Measurements from ENCODE around the gene PCLAF.
"Not testable (repeated sequence)": the region's sequence is repeated elsewhere in the genome, so short reads cannot be mapped to it uniquely, and the experiment has no call there.

PCLAF gene, protein sequence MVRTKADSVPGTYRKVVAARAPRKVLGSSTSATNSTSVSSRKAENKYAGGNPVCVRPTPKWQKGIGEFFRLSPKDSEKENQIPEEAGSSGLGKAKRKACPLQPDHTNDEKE

DNA sequence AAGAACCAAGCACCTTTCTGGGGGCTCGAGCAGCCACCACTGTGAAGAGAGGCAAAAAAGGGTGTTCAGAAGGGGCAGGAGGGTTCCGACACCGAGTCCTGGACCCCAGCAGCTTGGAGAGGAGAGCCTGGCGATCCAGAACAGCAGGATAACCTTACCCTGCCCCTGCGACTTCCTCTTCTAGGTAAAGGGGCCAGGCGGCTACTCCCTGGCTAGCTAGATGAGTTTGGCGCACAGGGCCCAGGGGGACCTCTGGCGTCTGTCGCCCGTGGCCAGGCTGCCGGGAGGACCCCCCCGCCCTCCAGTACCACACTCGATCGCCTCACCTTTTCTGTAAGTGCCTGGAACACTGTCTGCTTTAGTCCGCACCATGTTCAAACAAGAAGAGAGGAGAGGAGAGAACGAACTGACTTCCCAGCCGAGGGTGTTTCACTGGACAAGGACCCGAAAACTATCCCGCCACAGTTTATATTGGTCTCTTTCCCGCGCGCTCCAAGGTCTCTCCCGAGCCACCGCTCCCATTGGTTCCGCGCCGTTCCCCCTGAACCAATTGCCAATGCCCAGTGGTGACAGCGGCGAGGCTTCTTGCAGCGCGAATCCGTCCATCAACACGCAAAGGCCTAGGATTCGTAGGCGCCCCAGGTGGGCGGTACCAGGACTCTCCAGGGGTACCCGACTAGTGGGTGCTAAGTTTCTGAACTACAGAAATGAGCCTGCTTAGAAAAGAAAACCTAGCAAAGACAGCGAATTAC is at the start of gene PCLAF:
PCLAF (minus strand) TSS at position 442 of the 752 bp plus-strand sequence; CDS start at position 372, 70 bp downstream.
- peak; percentile 99 for DNase-seq

DNA sequence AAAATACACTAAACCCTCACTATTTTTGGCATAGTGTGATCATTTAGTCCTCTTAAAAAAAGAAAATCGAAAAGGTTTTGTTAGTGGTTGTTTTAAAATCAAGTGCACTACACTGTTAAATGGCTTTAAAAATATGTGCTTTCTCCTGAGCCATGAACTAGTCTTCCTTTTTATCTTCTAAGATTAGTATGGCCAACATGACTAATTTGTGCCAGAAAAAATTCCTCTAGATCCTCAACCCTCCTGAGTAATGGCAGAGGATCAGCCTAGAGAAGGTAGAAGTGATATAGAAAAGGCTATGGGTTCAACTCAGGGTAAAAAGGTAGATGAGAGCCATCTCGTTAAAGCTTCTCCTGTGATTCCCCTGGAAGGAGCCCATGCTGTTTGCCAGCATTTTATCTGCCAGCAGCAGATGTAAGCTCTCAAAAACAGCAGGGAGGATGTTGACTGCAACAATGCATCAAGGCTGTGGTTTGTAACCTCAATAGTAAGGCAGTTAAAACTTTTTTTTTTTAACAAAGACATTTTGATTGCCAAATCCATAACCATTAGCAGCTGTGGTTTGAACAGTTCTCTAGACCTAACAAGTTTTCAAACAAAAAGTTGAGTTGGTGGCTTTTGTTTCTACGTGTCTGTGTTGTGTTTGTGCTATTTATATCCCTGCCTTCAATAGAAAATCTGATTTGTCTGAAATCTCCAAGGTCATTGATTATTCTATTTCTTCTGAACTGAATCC is 48.9 kb upstream of the PCLAF start:
- DNase-seq: peak; percentile 55

DNA sequence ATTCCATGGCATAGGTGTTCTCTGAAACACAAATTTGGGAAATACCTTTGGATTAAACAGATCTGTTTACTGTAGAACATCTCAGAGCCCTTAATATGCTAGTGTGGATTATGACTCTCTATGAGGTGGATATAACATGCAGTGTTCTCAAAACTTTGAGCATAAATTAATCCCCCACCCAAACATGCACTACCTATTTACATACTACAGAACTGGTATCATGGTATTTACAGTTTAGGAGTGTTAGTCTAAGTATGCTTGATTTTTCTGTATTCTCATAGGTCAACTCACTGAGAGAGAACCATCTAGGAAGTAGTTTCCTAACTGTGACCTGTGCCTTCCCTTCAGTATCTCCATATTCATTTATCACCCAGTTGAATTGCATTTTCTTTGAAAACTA is 48.2 kb upstream of the PCLAF start:
- DNase-seq: no peak

DNA sequence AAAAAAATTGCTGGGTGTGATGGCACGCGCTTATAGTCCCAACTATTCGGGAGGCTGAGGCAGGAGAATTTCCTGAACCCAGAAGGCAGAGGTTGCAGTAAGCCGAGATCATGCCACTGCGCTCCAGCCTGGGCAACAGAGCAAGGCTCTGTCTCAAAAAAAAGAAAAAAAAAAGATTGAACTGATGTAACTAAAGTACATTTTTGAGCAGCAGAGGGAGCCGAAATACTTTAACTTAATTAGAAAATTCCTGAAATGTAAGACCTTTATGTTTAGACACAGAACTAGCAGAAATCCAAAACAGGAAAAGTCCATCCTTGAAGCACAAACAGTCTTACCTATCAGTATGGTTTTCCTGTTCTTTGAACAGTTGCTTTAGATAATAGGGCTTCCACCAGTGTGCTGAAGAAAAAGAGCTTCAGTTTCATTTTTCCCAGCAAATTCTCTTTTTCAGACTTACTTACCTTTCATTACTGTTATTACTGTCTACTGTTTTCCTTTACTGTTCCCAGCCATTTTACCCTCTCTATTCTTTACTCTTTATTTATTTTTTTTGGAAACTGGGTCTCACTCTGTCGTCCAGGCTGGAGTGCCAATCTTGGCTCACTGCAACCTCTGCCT is 45.7 kb upstream of the PCLAF start:
- no peak for DNase-seq

DNA sequence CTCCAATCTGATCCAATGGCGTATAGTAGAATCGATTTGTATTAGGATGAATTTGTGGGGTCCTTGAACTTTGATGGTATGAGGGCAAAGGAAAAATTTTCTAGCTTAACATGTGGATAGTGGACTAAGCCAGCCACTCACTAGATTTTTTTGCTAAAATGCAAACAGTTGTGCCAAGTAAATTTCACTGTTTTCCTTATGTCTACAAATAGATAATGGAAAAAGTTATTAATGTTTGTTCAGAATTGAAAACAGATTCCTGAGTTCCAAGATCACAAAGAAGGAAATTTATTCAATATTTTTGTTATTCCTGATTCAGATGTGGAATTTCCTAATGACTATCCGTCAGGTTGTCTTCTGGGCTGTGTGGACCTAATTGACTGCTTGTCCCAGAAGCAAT is 44.0 kb upstream of the PCLAF start:
- DNase-seq: no peak

DNA sequence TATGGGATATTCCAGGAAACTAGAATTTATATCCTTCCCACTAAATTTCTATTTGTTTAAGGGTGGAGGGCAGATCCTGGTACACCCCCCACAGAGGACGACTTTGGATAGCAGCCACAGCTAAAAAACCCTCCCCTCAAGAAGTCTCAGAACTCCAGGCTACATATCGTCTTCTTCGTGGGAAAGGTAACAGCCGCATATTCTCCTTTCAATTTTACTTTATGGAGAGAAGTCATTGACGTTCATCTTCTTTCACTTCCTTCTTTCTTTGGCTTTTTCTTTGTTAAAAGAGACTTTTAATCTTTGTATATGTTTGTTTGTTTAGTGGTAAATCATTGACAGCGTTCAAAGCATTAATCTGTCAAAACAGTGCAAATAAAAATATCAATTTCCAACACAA is 42.7 kb upstream of the PCLAF start:
- no peak for DNase-seq

DNA sequence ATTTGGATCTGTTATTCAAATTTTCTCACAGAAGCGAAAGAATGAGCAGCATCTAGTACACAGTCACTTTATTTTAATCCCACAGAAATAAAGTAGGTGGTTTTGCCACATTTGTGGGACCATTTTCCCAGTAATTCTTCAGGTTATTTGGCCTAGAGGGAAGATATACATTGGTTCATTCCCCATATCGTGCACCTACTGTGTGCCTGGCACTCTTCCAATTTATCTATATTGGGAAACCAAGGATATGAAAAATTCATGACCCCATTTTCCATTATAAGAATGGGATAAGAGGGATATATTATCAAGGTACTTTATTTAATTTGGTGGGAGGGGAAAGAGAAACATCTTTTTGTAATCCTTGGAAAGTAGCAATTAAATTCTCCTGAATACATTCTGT is 41.5 kb upstream of the PCLAF start:
- DNase-seq: no peak

DNA sequence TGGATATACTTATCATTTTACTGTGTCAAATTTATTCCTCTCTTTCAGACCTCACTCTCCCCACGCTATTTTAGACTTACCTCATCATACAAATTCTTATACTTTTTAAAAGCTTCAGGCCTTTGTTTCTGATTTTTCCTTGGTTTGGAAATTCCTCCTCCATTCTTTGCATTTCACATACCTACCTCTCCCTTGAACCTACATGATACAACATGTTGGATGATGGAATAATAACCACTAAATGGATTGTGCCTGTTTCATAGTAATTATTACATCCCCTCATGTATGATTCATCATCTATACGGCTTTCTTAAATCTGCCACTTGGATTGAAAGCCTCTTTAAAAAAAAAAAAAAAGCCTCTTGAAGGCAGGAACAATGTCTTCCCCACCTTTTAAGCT is 31.0 kb upstream of the PCLAF start:
- no peak for DNase-seq

DNA sequence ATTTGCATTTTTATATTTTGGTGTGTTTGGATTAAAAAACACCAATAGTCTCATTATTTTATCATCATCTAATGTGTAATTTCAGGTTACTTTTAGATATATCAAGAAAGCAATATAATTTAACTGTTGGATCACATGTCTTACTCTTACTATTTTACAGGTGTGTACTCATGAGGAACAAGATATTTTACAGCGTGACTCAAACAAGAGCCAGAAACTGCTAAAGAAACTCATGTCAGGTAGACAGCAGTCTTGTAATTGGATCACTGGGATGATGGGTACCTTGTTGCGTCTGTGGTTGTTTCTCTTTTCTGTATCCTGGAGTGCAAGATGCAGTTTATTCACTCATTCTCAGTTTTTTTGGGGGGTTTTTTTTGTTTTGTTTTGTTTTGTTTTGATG is 19.3 kb upstream of the PCLAF start:
- no peak for DNase-seq

DNA sequence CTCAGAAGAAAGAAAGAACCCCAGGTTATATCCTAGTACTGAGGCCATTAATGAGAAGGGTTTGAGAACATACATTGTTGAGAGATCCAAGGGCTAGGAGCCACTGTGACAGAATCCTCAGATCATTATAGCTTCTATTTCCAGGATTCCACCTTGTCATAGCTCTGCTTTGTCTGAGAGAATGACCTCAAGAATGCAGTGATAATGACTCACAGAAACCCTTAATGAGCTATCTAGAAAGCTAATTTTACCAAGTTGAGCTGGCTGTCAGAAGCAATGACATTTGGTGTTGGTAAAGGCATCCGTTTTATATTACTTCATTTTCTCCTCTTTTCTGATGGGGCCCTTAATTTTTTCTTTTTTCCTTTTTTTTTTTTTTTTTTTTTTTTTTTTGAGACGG is 17.3 kb upstream of the PCLAF start:
- no peak for DNase-seq

DNA sequence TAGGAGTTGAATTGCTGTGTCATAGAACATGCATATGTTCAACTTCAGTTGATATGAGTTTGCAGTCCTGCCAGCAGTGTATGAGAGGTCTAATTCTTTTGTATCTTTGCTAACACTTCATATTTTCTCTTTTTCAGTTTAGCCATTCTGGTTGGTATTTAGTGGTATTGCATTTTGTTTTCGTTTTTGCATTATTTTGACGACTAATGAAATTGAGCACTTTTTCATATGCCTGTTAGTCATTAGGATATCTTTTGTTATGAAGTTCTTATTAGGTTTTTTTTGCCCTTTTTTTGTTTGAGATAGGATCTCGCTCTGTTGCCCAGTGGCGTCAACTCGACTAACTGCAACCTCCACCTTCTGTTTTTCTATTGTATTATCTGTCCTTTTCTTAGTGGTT is 15.5 kb upstream of the PCLAF start:
- DNase-seq: no peak

DNA sequence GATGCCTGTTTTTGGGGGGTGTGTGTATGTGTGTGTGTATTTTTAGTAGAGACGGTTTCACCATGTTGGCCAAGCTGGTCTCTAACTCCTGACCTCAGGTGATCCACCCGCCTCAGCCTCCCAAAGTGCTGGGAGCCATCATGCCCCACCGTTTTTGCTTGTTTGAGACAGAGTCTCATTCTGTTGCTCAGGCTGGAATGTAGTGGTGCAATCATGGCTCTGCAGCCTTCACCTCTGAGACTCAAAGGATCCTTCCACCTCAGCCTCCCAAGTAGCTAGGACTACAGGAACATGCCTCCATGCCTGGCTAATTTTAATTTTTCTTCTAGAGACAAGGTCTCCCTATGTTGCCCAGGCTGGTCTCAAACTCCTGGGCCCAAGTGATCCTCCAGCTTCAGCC is 11.2 kb upstream of the PCLAF start:
- DNase-seq: not testable (repeated sequence)

DNA sequence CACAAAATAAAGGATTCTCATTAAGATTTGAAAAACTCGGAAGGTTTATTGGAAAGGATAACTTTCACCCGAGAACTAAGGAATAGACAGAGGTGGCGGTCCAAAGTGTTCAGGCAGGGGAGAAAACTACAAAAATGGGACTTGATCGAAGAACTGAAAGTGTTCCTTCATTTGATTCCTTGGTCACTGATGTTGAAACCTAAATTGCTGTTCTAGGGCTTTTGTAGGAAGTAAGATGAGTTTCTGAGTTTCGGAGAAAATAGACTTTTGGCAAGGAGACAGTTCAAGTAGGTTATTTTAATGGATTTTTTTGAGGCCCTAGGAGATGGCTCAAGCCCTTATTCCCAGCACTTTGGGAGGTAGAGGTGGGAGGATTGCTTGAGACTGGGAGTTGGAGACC is 7.8 kb upstream of the PCLAF start:
- DNase-seq: no peak

DNA sequence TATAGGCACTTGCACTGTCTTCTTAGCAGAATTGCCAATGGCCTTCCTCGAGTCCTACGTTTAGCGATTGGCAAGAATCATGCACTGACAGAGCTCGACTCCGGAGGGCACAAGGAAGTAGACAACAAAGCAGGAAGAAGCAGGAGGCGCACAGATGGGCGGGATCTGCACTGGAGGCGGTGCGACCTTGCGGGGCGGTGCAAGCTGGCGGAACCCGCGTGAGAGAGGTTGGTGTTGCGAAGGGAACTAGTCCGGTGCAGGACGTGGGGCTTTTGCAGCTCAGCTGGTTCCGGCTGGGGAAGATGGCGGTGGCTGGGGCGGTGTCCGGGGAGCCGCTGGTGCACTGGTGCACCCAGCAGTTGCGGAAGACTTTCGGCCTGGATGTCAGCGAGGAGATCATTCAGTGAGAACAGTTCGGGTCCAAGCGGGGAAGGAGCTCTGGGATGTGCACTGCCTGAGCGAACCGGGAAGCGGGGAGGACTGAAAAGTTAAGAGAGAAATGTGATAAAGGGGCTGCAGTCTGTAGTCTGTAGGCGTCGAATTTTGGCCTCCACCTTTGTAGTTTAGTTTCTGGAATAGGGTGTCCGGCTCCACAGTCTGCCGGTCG is 6.4 kb upstream of the PCLAF start, which contains the start of gene TRIP4:
TRIP4 (plus strand) TSS at position 275 of the 607 bp plus-strand sequence; CDS start at position 303, 28 bp downstream.
- peak; percentile 99 for DNase-seq

DNA sequence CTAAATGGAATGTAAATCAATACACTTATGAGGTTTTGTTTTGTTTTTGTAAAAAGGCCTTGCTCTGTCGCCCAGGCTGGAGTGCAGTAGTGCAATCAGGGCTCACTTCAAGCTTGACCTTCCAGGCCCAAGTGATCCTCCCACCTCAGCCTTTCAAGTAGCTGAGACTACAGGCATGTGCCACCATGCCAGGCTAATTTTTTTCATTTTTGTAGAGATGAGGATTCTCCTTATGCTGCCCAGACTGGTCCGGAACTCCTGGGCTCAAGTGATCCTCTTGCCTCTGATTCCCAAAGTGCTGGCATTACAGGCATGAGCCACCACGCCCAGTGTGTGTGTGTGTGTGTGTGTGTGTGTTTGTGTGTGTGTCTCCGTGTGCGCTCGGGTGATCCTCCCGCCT is 5.0 kb upstream of the PCLAF start:
- no peak for DNase-seq

DNA sequence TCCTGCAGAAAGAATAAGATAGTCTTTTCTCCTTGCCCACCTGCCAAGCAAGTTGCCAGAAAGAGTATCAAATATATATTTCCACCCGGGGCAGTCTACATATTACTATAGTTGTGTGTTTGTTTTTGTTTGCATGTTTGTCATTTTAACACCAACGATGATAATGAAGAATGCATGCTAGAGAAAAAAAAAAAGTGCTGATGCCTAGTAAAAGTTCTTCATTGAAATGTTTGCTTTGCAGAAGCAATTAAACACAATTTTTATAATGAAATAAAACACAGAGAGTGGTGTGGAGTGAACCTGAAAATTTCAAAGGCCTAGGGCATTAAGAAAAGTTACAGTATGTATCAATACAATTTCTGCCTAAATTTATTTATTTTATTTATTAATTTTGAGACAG is 2.5 kb upstream of the PCLAF start:
- no peak for DNase-seq

DNA sequence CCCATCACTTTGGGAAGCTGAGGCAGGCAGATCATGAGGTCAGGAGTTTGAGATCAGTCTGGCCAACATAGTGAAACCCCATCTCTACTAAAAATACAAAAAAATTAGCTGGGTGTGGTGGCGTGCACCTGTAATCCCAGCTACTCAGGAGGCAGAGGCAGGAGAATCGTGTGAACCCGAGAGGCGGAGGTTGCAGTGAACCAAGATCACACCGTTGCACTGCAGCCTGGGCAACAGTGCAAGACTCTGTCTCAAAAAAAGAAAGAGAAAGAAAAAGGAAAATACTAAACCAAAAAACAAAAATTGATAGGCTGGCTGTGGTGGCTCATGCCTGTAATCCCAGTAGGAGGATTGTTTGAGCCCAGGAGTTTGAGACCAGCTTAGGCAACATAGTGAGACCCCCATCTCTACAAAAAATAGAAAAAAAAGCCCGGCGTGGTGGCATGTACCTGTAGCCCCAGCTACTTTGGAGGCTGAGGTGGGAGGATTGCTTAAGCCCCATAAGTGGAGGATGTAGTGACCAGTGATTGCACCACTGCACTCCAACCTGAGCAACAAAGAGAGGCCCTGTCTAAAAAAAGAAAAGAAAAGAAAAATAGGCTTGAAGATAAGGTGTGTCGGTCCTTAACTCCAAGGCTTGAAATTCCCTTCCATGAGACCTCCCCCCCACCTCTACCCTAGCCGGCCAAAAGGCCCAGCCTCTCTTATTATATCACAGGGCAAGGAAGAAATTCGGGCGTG is 941 bp downstream of the PCLAF start:
- DNase-seq: not testable (repeated sequence)

DNA sequence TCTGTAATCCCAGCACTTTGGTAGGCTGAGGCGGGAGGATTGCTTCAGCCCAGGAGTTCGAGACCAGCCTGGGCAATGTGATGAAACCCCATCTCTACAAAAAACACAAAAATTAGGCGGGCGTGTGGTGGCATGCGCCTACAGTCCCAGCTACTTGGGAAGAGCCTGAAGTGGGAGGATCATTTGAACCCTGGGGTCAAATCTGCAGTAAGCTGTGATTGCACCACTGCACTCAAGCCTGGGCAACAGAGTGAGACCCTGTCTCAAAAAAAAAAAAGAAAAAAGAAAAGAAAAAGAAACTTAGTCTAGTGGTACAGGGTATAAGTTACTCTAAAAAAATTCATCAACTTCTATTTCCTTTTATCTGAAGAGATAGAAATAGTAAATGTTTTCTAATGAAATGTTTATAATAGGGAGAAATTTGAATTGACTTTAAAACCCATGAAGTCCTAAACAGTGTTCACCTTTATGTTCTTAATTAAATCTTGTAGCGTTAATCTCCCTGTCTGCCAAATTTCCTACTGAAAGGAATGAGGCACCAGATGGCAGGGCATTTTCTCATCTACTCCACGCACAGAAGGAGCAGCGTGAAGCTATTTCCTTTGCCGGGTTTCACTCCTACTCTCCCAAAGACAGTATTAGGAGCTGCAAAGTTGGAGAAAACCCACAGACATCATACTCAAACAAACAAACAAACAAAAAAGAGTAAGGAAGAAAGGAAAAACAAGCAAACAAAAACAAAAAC is 1.9 kb downstream of the PCLAF start:
- DNase-seq: no peak

DNA sequence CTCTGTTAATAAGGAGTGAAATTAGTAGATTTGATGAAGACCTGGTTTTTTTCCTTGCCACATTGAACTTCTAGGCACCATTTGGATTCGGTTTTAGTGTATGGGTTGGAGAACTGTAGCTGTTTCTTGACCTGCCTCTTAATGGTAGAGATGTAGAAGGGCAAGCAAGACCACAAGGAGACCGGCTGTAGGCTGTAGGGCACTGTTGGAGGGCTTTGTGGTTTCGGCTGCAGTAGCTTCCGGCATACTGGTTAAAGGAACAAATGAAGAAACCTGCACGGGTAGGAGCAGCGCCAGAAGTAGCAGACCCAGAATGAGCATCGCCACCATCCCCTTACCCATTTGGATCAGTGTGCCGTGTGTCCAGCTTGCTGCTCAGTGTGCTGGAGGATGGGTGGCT is 7.9 kb downstream of the PCLAF start:
- DNase-seq: no peak

DNA sequence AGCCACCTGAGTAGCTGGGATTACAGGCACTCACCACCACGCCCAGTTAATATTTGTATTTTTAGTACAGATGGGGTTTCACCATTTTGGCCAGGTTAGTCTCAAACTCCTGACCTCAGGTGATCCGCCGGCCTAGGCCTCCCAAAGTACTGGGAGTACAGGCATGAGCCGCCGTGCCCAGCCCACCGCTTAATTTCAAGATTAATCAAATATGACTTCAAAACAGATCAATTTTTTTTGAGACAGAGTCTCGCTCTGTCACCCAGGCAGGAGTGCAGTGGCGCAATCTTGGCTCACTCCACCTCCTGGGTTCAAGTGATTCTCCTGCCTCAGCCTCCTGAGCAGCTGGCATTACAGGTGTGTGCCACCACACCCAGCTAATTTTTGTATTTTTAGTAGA is 9.9 kb downstream of the PCLAF start:
- DNase-seq: not testable (repeated sequence)

DNA sequence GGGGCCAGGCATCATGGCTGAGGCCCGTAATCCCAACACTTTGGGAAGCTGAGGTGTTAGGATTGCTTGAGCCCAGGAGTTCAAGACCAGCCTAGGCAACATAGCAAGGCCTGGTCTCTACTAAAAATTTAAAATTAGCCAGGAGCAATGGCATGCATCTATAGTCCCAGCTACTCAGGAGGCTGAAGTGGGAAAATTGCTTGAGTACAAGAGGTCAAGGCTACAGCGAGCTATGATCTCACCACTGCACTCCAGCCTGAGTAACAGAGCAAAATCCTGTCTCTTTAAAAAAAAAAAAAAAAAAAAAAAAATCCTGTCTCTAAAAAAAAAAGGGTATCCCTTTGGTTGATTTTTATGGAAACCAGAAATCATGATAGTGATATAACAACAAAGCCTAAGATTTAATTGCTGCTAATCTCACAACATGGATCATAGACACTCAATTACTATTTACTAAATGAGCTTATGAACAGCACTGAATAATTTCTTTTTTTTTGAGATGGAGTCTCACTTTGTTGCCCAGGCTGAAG is 12.1 kb downstream of the PCLAF start:
- DNase-seq: no peak

DNA sequence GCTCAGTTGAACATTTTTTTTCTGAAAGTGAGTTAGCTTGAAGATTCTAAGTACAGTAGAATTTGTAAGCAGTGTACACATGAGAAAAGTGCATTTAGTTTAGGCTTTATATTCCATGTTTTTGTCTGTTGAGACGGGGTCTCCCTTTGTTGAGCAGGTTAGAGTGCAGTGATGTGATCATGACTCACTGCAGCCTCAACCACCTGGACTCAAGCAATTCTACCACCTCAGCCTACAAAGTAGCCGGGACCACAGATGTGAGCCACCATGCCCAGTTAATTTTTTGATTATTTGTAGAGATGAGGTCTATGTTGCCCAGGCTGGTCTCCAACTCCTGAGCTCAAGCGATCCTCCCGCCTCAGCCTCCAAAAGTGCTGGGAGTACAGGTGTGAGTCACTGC is 20.0 kb downstream of the PCLAF start:
- DNase-seq: no peak
